HG03571 (cell line): ENCODE data around the gene MAPKAPK3.

Source experiments
- ATAC-seq: cut with Tn5 transposase; IDR thresholded peaks from one replicate; pipeline ENCODE4 v1.9.1; 2021; ENCODE audit not compliant: unreplicated experiment

The MAPKAPK3 gene

DNA sequence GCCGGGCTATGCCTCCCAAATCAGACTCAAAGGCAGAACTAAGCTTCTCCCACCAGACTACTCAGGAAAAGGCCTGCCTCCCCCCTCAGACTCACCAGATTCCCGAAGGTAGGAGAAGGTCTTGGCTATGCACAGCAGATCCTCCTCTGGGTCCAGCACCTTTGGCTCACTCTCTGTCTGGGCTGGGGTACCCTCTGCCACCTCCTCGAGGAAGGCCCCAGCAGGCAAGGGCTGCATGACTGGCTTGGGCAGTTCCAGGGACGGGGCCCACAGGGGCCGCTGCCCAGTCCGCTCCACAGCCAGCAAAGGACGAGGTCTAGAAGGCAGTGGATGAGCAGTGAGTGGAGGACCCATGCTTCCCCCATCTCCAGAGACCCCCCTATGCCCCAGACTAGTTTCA is 8.7 kb upstream of the MAPKAPK3 start:
- ATAC-seq, result no peak

DNA sequence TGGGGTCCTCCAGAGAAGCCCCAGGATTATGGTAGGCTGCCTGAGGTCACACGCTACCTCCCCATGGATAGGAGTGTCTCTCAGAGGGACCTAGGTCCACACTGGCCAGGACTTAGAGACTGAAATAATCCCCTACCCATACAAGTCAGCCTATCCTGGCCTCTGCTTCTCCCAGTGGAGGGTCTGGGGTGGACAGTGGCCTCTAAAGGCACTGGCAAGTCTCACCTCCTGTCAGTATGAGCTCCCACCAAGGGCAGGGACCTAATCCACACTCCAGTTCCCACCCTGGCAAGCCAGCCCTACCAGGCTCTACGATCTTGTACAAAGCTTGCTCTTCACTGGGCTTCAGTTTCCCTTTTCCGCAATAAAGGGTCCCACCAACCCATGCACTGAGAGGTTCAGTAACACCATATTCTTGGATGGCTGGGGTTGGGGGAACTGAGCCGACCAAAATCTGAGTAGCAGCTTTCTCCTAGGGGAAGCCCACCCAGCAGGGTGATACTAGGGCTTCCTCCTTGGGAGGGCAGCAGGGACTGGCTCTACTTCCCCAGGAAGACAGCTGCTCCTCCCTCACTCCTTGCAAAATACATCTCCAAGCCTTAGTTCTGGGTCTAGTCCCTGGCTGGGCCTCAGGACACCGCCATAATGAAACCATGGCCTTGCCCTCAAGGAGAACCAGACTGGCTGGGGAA is 7.7 kb upstream of the MAPKAPK3 start:
- ATAC-seq, result no peak

DNA sequence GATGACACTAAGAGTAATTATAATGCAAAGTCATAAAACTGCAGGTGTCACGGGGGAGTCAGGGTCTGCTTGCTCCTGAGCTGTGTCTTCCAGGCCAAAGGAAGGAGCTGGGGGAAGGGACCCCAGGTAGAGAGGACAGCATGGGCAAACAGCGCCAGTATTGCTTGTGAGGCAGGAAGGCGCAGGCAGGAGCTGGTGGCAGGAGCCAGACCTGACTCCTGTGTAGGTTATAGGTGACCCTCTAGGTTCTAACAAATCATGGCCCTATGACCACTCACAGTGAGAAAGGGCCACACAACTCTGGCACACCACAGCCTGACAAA is 7.2 kb upstream of the MAPKAPK3 start:
- ATAC-seq, result no peak

DNA sequence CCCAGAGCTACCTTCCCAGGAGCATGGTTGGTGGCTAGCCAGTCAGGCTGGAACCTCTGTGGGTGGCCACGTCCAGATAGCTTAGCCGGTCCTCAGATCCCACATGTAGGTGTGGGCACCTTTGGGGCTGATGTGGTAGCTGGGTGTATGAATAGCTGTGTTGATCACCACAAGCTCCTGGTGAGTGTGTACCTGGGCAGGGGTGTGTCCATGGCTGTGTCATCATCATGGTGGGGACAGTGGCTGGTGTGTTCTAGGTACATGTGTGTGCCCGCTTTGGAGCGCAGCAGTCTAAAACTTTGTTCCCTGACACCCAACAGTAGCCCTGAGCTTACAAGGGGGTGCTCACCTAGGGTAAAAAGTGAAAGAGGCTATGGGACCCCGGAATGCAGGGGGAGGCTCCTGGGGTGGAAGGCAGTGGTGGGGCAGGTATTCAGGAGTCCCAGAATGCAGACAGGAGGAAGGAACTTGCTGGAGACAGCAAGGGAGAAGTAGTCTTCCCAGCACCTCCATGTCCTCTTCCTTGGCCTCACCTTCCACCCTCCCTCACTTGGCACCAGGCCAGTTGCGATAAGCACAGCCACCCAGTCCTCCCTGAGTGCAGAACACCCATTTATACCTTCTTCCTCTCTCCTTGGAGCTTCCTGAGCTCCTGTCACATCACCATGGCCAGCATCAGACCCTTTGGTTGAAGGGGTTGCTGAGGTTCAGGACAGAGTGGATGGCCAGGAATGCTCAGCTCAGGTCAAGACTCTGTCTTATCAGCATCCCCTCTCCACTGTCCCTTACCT is 6.6 kb upstream of the MAPKAPK3 start:
- ATAC-seq, result no peak

DNA sequence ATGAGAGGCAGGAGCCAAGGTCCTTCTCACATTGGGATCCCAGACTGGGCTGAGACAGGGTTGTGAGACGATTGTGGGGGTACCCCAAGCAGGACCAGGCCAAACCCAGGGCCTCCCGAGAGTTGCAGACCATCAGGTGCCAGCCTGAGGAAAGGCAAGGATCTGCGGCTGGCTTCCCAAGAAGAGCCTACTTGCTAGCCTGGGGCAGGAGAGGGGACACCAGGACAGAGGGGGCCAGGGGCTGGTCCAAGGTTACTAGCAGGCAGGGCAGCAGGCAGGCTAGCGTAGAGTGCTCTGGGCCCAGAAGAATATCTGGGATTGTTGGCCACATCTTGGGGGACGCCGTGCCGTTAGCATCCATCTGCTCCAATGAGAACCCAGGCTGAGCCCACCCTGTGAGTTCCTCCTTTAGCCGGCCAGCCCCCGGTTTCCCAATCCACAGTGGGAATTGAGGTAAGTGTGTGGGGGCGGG is 5.9 kb upstream of the MAPKAPK3 start:
- ATAC-seq, result no peak

DNA sequence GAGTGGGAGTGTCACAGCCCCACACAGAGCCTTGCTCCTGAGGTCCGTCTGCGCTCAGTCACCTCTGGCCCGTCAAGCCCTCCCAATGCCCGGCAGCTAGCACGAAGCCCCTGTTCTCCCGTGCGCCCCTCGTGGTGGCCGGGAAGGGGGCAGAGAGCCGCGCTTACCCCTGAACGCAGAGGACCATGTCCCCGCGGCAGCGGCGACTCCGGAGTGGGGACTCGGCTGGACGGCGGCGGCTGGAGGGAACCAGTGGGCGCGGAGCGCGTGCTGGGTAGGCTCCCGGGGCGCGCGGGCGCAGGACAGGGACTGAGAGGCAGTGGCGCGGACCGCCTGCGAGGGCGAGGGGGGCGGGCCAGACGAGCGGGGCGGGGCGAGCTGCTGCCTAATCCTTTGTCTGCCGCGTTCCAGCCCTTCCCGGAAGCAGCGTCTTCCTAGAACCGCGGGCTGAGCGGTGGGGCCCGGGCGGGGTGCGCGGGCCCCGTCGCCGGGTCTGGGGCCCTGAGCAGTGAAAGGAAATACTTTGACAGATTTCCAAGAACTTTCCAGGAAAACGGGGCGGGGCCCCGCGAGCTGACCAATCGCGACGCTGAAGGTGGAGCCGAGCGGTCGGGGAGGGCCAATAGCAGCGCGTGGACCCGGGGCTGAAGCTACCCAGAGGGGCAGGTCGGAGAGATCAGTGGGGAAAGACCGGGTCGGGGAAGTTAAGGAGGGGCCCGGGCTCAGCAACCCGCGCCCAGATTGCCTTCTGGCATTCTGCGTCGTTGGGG is 5.3 kb upstream of the MAPKAPK3 start, which contains the start of gene CISH:
Gene CISH, minus strand, starts transcription at position 311 of the 770 bp plus-strand sequence. Its CDS starts 124 bp downstream, at position 187.
- peak; percentile 73 for ATAC-seq

DNA sequence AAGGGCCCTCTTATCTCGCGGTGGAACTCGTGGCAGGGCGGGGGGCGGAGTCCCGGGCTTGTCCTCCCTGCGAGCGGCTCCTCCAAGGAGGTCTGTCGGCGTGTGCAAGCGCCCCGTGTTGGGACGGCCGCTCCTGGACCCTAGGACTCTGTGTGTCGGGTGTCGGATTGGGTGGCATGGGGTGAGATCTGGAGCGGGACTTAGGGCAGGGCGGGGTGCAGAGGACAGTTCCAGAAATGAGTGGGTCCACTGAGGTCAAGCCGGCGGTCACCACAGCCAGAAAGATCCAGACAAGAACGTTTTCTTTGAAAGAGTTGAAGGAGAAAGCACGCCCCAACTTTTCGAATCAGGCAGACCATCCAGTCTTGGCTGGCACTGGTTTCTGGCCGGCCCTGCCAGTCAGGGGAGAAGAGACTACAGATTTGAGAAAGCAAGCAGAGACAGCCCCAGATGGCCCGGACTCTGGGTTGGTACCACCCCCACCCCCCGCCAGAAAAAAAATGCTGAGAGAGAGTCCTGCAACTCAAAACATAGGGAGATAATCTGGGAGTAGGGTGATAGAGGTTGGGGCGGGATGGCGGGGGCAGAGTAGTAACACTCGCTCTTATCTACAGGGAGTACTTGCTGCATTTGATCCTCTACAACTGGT is 4.6 kb upstream of the MAPKAPK3 start:
- no peak for ATAC-seq

DNA sequence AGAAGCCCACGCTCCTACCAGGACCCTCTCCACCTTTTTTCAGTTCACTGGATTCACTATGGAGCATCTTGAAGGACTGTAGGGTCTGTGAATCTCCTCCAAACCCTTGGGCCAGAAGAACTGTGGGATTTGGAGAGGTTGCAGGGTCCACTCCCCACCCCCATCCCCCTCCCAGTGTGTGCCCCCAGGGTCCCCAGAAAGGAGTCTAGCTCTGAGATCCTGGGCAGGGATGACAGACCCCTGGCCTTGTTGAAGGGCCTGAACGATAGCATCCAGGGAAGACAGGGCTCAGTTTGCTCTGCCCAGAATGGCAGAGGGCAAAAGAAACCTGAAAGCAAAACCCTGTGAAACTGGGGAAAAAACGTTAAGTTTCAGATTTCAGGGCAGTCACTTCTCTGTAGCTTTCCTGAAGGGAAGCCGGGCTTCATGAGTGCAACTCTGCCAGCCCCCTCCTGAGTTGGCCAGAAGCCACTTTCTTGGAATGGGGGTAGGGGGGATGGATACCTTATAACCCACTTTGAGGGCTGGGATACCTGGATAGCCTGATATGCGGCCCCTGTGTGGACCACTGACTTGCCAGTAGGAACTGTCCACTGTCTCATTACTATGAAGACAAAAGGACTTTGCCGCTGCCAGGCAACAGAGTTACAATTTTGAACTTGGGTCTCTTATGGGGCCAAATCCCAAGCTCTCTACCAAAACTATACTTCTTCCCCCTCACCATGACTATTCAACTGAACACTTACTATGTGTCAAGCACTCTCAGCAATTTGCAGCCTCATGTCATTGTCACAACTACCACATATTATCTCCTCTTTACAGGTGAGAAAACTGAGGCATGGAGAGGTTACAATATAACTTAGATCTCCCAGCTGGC is 3.7 kb upstream of the MAPKAPK3 start:
- ATAC-seq, result no peak

DNA sequence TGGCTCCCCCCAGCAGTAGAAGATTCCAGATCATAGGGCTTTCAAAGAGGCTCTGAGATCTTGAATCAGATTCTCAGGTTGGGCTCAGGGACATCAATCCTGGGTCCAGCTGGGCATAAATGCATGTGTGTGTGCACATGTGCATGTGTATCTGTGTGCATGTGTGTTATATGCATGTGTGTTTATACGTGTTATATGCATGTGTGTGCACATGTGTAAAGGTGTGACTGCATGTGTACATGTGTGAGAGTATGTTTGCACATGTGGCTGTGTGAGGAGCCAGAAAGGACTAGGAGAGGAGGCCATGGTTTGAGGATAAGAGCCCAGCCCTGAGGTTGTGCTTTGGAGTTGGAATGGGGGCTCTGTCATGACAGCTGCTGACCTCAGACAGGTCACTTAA is 1.8 kb upstream of the MAPKAPK3 start:
- no peak for ATAC-seq

DNA sequence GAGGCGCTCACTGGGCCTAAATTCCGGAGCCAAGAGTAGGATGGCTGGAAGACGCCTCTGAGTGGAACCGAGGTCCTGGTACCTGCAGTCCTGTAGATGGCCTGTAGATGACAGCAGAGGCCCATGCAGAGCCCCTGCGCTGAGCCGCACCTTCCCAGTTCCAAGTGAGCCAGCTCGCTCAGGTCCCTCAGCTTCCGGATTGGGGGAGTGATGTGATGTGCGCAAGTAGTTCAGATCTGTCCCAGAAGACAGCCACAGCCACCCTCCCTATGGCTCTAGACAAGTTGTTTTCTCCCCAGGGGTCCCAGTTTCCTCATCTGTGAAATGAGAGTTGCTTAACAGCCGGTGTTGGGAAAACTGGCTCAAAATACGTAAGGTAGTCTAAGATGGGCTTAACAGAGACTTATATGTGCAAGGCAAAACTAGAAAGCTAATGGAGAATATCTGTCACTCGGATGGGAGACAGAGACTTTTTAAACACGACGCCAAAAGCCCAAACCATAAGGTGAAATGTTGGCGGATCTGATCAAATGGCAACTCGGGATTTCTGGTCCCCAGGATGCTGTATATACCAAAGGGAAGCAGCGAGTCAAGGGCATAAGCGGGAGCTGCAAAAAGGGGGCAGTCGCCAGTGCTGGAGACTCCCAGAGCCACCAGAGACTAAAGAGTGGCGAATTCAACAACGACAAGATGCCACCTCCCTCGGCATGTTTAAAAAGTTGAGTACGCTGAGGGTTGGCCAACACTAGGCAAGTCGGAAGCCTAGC is 765 bp upstream of the MAPKAPK3 start:
- ATAC-seq, result peak; percentile 35

DNA sequence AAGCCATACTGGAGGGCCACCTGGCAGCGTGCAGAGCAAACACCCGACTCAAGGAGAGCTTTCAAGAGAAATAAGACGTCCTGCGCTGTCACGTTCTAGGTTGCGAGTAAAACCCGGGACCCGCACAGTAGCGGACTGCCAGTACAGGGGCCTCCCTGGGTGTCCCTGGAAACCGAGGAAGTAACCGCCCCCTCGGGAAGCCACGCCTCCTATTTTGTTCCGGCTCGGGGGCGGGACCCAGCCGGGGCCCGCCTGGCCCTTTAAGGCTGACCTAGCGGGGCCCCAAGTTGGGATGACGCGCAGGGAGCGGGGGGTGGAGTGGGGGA is 218 bp upstream of the MAPKAPK3 start:
- ATAC-seq, result peak; percentile 70

DNA sequence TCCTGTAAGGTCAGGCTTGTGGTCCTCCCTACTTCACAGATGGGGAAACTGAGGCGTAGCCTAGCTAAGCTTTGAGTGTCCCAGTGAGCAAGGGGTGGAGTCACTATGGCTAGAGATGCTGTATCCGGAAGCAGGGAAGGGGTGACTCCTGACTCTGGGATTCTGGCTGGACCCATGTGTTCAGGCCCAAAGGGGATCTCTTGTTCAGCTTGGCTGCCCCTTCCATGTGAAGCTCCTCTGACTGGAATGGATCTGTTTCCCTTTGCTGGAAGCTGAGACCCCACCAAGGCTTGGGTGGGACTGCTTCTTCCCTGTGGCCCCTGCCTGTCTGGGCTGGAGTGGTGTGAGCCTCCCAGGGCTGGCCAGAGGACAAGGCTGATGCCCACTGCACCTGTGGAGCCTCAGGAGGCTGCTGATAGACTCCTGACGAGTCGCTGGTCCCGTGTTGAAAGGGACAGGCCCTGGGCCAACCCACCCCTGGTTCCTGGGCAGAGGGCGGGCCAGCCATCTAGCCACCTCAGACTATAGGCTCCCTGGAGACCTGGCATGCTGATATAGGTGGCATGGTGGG is 1.0 kb downstream of the MAPKAPK3 start:
- no peak for ATAC-seq

DNA sequence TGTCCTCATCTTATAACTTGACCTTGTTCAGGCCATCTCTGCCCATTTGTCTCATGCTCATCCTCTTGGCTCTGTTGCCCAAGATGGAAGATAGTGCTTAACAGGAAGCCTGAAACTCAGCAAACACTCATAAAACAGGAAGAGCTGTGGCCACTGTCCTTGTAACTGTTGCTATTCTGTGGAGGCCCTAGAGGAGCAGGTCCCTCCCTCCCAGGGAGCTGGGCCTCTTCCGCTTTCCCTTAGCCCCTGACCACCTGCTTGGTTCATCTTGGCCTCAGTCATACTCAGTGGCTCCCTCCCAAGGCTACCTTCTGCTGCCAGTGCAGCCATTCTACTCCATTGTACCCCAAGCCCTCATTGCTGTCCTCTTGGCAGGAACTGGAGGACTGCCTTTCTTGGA is 3.5 kb downstream of the MAPKAPK3 start:
- no peak for ATAC-seq

DNA sequence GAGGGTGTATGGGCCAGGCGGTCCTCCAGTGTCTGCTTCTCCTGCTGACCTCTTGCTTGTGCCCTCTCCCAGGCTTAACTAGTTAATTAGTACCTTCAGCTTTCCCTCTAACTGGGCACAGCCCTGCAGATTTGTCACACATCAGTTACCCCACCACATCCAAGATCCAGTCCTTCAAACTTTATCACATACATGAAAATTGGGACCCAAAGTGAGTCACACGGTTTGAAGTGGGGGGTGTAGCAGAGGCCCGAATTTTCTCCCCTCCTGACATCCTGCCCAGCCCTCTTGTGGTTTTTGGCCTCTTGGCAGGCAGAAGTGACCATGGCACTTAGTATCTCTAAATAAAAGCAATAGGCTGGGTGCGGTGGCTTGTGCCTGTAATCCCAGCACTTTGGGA is 3.9 kb downstream of the MAPKAPK3 start:
- no peak for ATAC-seq

DNA sequence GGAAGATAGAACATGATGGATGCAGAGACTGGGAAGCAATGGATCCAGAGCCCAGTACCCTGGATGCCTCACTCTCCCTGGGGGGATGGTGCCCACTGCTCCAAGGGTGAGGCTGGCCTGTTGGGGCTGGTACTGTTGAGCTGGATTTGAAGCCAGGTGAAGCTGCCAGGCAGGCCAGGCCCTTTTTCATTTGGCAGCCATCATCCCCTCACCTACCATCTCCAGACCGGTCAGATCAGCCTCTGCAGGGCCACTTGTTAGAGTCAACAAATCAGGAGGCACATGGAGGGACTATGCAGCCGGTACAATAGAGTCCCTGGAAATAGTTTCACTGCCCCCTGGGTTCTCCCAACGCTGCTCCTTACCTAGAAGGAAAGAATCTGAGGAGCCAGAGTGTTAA is 5.9 kb downstream of the MAPKAPK3 start:
- ATAC-seq, result no peak

DNA sequence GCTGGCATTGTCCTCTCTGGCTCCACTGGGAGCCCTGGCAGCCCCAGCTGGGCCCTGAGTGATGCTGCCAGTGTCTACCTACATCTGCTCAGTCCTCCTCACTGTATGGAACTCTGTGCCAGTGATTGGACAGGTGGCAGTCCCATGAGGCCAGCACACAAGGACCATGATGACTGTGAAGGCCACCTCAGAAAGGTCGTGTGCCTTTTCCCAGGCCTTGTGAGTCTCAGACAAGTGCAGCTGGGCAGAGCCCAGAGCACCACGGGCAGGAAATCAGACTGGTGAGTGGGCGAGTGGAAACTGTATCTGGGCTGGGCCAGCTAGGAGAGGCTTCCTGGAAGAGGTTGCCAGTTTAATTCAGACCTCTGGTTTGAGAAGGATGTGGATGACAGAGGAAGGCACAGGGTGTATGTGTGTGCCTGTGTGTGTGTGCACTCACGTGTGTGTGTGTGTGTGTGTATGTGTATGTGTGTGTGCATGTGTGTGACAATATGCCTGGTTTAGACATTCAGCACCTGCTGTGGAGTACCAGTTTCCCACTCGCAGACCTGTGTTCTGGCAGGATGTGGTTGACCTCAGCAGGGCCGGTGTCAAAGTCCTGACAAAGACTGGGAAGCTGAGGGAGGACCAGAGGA is 7.0 kb downstream of the MAPKAPK3 start:
- ATAC-seq, result peak; percentile 48

DNA sequence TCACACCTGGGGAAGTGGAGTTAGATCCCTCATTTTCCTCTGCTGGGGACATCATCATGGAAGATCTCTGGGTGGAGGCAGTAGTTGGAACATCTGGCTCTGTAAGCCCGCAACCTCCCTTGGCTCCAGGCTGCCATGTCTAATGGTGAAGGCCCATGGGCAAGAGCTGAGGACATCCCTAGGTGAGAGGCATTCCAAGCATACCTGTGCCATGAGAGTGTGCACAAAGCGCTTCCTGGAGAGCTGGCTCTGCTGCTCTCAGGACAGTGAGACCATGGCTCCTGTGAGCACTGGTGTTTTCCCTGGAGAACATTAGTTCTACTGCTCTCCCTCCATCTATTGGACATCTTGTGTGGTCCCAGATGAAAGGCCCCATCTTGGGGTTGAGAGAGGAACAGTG is 7.7 kb downstream of the MAPKAPK3 start:
- no peak for ATAC-seq

DNA sequence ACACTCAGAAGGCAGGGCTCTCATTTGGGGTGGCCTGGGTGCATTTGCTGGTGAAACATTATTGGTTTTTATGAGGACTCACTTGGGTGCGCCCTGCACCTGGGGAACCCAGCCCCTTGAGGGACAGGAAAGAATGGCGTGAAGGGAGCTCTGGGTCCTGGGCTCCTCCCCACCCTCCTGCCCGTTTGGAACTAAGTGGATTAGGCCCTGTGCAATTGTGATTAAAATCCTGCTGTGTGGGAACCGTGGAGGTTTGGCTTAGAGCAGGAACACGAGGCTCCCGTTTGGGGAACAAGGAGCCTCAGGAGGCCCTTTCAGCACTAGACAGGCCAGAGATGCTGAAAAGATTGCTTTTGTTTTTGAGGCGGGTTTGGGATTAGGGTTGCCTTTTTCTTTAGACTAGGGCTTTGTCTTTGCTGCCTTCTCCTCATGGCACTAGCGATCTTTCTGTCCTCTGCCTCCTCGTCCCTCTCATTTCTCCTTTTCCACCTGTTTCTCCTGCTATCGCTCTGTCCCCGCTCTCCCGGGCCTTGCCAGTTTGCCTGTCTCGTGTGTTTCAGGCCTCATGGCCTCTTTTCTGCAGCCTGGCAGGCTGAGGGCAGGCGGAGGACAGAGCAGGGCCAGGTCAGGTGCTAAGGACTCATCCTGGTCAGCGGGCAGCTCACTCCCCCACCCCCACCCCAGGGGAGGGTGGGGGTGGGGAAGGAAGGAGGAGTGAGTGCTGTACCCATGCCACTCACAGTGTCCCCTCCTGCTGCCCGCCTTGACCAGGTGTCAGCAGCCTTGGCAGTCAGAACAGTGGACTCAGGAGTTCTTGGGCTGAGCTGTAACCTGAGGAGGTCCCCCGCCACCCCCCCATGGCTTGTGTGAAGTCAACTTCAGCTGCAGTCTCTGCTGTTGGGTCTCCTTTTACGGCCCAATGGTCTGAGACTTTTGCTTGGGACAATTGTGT is 8.6 kb downstream of the MAPKAPK3 start:
- ATAC-seq, result no peak
